Measurements from ENCODE around the gene CGB3.

DNA sequence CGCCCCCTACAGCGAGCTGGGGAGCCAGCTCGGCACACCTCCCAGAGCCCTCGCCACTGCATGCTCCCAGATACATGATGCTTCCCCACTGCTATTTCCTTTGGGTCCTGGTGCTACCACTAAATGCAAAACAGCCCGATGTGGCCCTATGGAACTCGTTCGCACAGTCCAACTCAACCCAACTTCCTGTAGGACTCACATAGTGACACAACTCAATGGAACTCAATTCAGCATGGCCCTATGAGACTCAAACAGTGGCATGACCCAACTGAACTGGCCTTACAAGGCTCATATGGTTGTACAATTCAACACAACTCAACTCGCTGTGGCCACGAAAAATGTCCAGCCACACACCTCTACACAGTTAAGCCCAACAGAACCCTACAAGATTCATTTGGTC, 44.9 kb upstream of the CGB3 start:
- TF ChIP-seq ZNF354C (tag by site-specific recombination; IDR thresholded peaks at IDR 0.05; ENCODE audit: borderline replicate concordance, low read depth) (no peak), CTCF (tag by site-specific recombination; IDR thresholded peaks at IDR 0.05) (no peak), ZNF24 (tag by site-specific recombination; IDR thresholded peaks at IDR 0.05) (no peak), ZFP3 (tag by site-specific recombination; IDR thresholded peaks at IDR 0.05; ENCODE audit: low read depth) (no peak), ZNF239 (tag by site-specific recombination; IDR thresholded peaks at IDR 0.05) (no peak), ZNF654 (tag by site-specific recombination; IDR thresholded peaks at IDR 0.05; ENCODE audit: low read depth) (no peak), TSHZ1 (tag by site-specific recombination; IDR thresholded peaks at IDR 0.05; ENCODE audit: borderline replicate concordance) (no peak), BCL11A (tag by site-specific recombination; IDR thresholded peaks at IDR 0.05; ENCODE audit: low read depth) (no peak), ZNF280D (tag by site-specific recombination; IDR thresholded peaks at IDR 0.05) (no peak), ZNF660 (tag by site-specific recombination; IDR thresholded peaks at IDR 0.05) (no peak), ZNF639 (tag by site-specific recombination; IDR thresholded peaks at IDR 0.05) (no peak), ZNF530 (tag by site-specific recombination; IDR thresholded peaks at IDR 0.05; ENCODE audit: low read depth) (no peak), ZNF211 (tag by site-specific recombination; IDR thresholded peaks at IDR 0.05; ENCODE audit: low read depth) (no peak), ZBTB26 (tag by site-specific recombination; optimal IDR thresholded peaks at IDR 0.05) (no peak)

All from HEK293 (cell line).